Mesenchymal stem cell (in vitro differentiated cells and primary cell): ENCODE measurements around the gene HOXC11.

ENCODE experiments used
- DNase-seq: peaks from one replicate; pipeline ENCODE4 v3.0.0-alpha.2; 2013
- H2AFZ ChIP-seq: one replicate; pipeline ENCODE4 v1.6.1; 2013; ENCODE audit warnings: low read depth, mild to moderate bottlenecking, control low read depth, inconsistent platforms, low read length, moderate library complexity
- H2AK5ac ChIP-seq: 2 replicates; pipeline ENCODE4 v1.6.1; 2013; ENCODE audit warnings: low read length, moderate library complexity, mild to moderate bottlenecking, inconsistent platforms; ENCODE audit not compliant: severe bottlenecking
- H2BK120ac ChIP-seq: one replicate; pipeline ENCODE4 v1.6.1; 2013; ENCODE audit warnings: low read depth, mild to moderate bottlenecking, inconsistent platforms, low read length, moderate library complexity
- H2BK12ac ChIP-seq, 2 experiments: one replicate each; pipeline ENCODE4 v1.6.1; 2013; ENCODE audit warnings: inconsistent platforms in 2 of 2, low read length in 2 of 2, mild to moderate bottlenecking in 2 of 2, moderate library complexity in 2 of 2, control low read depth in 1 of 2
- H2BK15ac ChIP-seq: one replicate; pipeline ENCODE4 v1.6.1; 2013; ENCODE audit warnings: mild to moderate bottlenecking, low read depth, inconsistent platforms; ENCODE audit not compliant: poor library complexity, severe bottlenecking
- H2BK5ac ChIP-seq: 2 replicates; pipeline ENCODE4 v1.6.1; 2013; ENCODE audit warnings: low read depth, mild to moderate bottlenecking, low read length, control low read depth, inconsistent platforms; ENCODE audit not compliant: poor library complexity, severe bottlenecking
- H3K14ac ChIP-seq, 2 experiments: one replicate each; pipeline ENCODE4 v1.6.1; 2013; ENCODE audit warnings: inconsistent platforms in 2 of 2, low read length in 2 of 2, control low read depth in 1 of 2, mild to moderate bottlenecking in 1 of 2, moderate library complexity in 1 of 2
- H3K18ac ChIP-seq, 2 experiments: one replicate each; pipeline ENCODE4 v1.6.1; 2013; ENCODE audit warnings: inconsistent platforms in 2 of 2, low read length in 2 of 2, control low read depth in 1 of 2, low read depth in 1 of 2, mild to moderate bottlenecking in 1 of 2
- H3K23ac ChIP-seq, 2 experiments: one replicate each; pipeline ENCODE4 v1.6.1; 2013; ENCODE audit warnings: inconsistent platforms in 2 of 2, low read length in 2 of 2, mild to moderate bottlenecking in 2 of 2, moderate library complexity in 2 of 2, control low read depth in 1 of 2
- H3K27ac ChIP-seq: 2 replicates; pipeline ENCODE4 v1.5.1; 2013; ENCODE audit warnings: mild to moderate bottlenecking, moderate library complexity, low read length, control low read depth, inconsistent platforms; ENCODE audit not compliant: poor library complexity, severe bottlenecking
- H3K27me3 ChIP-seq, 2 experiments: 2 replicates each; pipeline versions ENCODE4 v1.6.1 to v1.7.0; 2013; ENCODE audit warnings: low read length in 2 of 2, mild to moderate bottlenecking in 2 of 2, moderate library complexity in 2 of 2, control low read depth in 1 of 2, inconsistent platforms in 1 of 2; ENCODE audit not compliant: control insufficient read depth in 1 of 2, insufficient read depth in 1 of 2
- H3K36me3 ChIP-seq, 2 experiments: 2 replicates each; pipeline versions ENCODE4 v1.6.1 to v1.7.0; 2013; ENCODE audit warnings: low read length in 2 of 2, control low read depth in 1 of 2, inconsistent platforms in 1 of 2, low read depth in 1 of 2, mild to moderate bottlenecking in 1 of 2; ENCODE audit not compliant: insufficient read depth in 2 of 2, control insufficient read depth in 1 of 2
- H3K4ac ChIP-seq, 2 experiments: one replicate each; pipeline ENCODE4 v1.6.1; 2013; ENCODE audit warnings: inconsistent platforms in 2 of 2, low read length in 2 of 2, mild to moderate bottlenecking in 2 of 2, moderate library complexity in 2 of 2, control low read depth in 1 of 2, low read depth in 1 of 2
- H3K4me1 ChIP-seq: 2 replicates; pipeline ENCODE4 v1.6.1; 2013; ENCODE audit warnings: low read depth, low read length, control low read depth; ENCODE audit not compliant: control insufficient read depth, insufficient read depth
- H3K4me2 ChIP-seq: 2 replicates; pipeline ENCODE4 v1.6.1; 2013; ENCODE audit warnings: low read length, mild to moderate bottlenecking, inconsistent platforms; ENCODE audit not compliant: poor library complexity, severe bottlenecking
- H3K4me3 ChIP-seq, 2 experiments: 2 replicates each; pipeline versions ENCODE4 v1.5.1 to v1.7.0; 2013; ENCODE audit warnings: low read length in 2 of 2, mild to moderate bottlenecking in 2 of 2, control low read depth in 1 of 2, low read depth in 1 of 2; ENCODE audit not compliant: insufficient read depth in 1 of 2
- H3K79me1 ChIP-seq: replicated peaks from 2 replicates; pipeline ENCODE4 v1.6.1; 2013; ENCODE audit warnings: mild to moderate bottlenecking, control low read depth, low read length, inconsistent platforms; ENCODE audit not compliant: poor library complexity, severe bottlenecking
- H3K9ac ChIP-seq: 2 replicates; pipeline ENCODE4 v1.7.0; 2013; ENCODE audit warnings: mild to moderate bottlenecking, low read length, moderate library complexity
- H3K9me3 ChIP-seq: 2 replicates; pipeline ENCODE4 v1.7.0; 2013; ENCODE audit warnings: mild to moderate bottlenecking, low read length; ENCODE audit not compliant: control insufficient read depth
- H4K8ac ChIP-seq: one replicate; pipeline ENCODE4 v1.6.1; 2013; ENCODE audit warnings: inconsistent platforms, mild to moderate bottlenecking, low read length, moderate library complexity
- H4K91ac ChIP-seq: one replicate; pipeline ENCODE4 v1.6.1; 2013; ENCODE audit warnings: mild to moderate bottlenecking, low read length, inconsistent platforms
- WGBS: methylation state at CpG from one replicate; pipeline ENCODE4 v1.1.7; 2013; ENCODE audit warnings: mixed read lengths; 5-methylcytosine and 5-hydroxymethylcytosine counted together

HOXC11 gene

DNA sequence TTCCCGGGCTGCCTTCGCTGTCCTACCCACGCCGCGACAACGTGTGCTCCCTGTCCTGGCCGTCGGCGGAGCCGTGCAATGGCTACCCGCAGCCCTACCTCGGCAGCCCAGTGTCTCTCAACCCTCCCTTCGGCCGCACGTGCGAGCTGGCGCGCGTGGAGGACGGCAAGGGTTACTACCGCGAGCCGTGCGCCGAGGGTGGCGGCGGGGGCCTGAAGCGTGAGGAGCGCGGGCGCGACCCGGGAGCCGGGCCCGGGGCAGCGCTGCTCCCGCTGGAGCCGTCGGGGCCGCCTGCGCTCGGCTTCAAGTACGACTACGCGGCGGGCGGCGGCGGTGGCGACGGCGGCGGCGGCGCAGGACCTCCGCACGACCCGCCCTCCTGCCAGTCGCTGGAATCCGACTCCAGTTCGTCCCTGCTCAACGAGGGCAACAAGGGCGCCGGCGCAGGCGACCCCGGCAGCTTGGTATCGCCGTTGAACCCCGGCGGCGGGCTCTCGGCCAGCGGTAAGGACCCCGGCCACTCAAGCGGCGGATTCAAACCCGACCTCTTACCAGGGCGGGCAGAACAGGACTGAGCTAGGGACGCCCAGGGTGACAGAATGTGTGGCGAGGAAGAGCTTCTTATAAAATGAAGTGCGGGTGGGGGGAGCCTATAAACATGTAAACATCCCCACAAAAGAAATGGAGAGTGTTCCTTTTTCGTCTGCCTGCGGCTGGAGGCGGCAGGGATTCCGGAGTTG is 17.7 kb upstream of the HOXC11 start:
- no peak overlapping the region for H3K27ac ChIP-seq
- DNase-seq, result no peak
- H2BK120ac ChIP-seq, result no peak overlapping the region
- no peak overlapping the region for H2BK12ac ChIP-seq
- H3K23ac ChIP-seq, result peak overlapping the region in 1 of 2 experiments; percentile 63
- peaks cover 0 to 9% of the 10 kb centered on the region in 2 experiments for H3K36me3 ChIP-seq
- H2AFZ ChIP-seq, result no peak overlapping the region
- no peak overlapping the region for H4K8ac ChIP-seq
- no peak overlapping the region for H3K4ac ChIP-seq
- H3K27me3 ChIP-seq, result peaks cover 99 to 100% of the 10 kb centered on the region in 2 experiments
- H3K9me3 ChIP-seq, result peaks cover 15% of the 10 kb centered on the region
- peak overlapping the region; percentile 7 for H4K91ac ChIP-seq
- no peak overlapping the region for H3K14ac ChIP-seq
- H3K18ac ChIP-seq, result no peak overlapping the region
- no peak overlapping the region for H2AK5ac ChIP-seq
- WGBS, result 6% methylated on average over 54 of the region's 86 CpGs
- H3K4me1 ChIP-seq, result peaks cover 21% of the 10 kb centered on the region
- H2BK5ac ChIP-seq, result no peak overlapping the region
- no peak overlapping the region for H3K4me2 ChIP-seq
- H2BK15ac ChIP-seq, result no peak overlapping the region
- H3K4me3 ChIP-seq, result no peak overlapping the region
- H3K79me1 ChIP-seq, result no peaks in the 10 kb centered on the region
- H3K9ac ChIP-seq, result no peak overlapping the region

- H2BK120ac ChIP-seq, result no peak overlapping the region
- H3K18ac ChIP-seq, result no peak overlapping the region
- no peak overlapping the region for H2AK5ac ChIP-seq
- no peak overlapping the region for H3K9ac ChIP-seq
- no peak overlapping the region for H2AFZ ChIP-seq
- no peak for DNase-seq
- H2BK12ac ChIP-seq, result no peak overlapping the region
- peaks cover 99 to 100% of the 10 kb centered on the region in 2 experiments for H3K27me3 ChIP-seq
- H3K4me1 ChIP-seq, result peaks cover 21% of the 10 kb centered on the region
- peaks cover 18% of the 10 kb centered on the region for H3K9me3 ChIP-seq
- H3K23ac ChIP-seq, result no peak overlapping the region
- no peak overlapping the region for H4K91ac ChIP-seq
- H3K79me1 ChIP-seq, result no peaks in the 10 kb centered on the region
- 15% methylated on average over 9 of the region's 10 CpGs for WGBS
- H3K4me3 ChIP-seq, result no peak overlapping the region
- H3K27ac ChIP-seq, result no peak overlapping the region
- no peak overlapping the region for H4K8ac ChIP-seq
- no peak overlapping the region for H3K14ac ChIP-seq
- no peak overlapping the region for H3K4me2 ChIP-seq
- no peak overlapping the region for H2BK15ac ChIP-seq
- H2BK5ac ChIP-seq, result no peak overlapping the region
- H3K4ac ChIP-seq, result no peak overlapping the region
- peaks cover 0 to 9% of the 10 kb centered on the region in 2 experiments for H3K36me3 ChIP-seq
These were observed 17.1 kb upstream of the HOXC11 start for GRCh38 chr12:53955776-53956250.

- no peak for DNase-seq
- H3K4me3 ChIP-seq, result no peak overlapping the region
- H2BK5ac ChIP-seq, result no peak overlapping the region
These were observed 16.6 kb upstream of the HOXC11 start for GRCh38 chr12:53956251-53956887.

DNA sequence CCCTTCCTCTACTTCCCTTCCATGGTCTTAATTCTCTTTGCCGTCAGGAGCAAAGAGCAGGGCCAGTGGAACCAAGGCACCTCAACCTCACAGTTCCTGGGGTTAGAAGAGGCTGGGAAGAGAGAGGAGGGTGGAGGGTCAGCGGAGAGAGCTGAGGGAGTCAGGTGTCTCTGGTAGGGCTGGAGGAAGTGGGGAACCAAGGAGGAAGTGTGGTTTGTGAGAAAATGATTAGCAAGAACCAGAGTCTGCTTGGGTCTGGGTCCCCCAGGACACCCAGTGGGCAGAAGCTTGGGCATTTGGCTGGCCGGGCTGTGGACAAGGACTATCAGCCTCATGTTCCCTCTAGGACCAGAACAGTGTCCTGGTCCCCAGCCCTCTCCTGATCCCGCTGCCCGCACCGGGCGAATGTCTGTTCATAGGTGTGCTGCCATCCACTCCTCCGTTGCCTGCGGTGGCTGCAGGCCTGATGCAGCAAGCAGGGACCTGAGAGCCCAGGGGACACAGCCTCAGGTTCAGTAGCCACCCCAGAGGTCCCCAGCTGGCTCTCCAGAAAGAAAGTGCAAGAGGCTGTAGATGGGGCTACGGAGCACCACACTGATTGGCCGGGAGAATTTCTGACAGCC is 15.9 kb upstream of the HOXC11 start:
- Histone ChIP-seq H2BK15ac (no peak overlapping the region), H3K27ac (no peak overlapping the region), H3K4me3 (no peak overlapping the region)

More at GRCh38 chr12:53956251-53956887, 16.6 kb upstream of the HOXC11 start:
- peaks cover 18% of the 10 kb centered on the region for H3K9me3 ChIP-seq
- no peak overlapping the region for H2AFZ ChIP-seq
- no peak overlapping the region for H4K91ac ChIP-seq
- peaks cover 99 to 100% of the 10 kb centered on the region in 2 experiments for H3K27me3 ChIP-seq
- H3K4ac ChIP-seq, result no peak overlapping the region
- H3K14ac ChIP-seq, result no peak overlapping the region
- H3K4me2 ChIP-seq, result no peak overlapping the region
- no peak overlapping the region for H2BK12ac ChIP-seq
- no peak overlapping the region for H4K8ac ChIP-seq
- no peak overlapping the region for H3K18ac ChIP-seq
- H2BK120ac ChIP-seq, result no peak overlapping the region
- H2AK5ac ChIP-seq, result no peak overlapping the region
- H3K4me1 ChIP-seq, result peaks cover 22% of the 10 kb centered on the region
- no peak overlapping the region for H3K27ac ChIP-seq
- H2BK15ac ChIP-seq, result no peak overlapping the region
- peaks cover 0 to 9% of the 10 kb centered on the region in 2 experiments for H3K36me3 ChIP-seq
- H3K9ac ChIP-seq, result no peak overlapping the region
- H3K23ac ChIP-seq, result peak overlapping the region in 1 of 2 experiments; percentile 42
- WGBS, result 19% methylated on average over 24 of the region's 25 CpGs
- H3K79me1 ChIP-seq, result no peaks in the 10 kb centered on the region

More for the DNA sequence above, 15.9 kb upstream of the HOXC11 start:
- Histone ChIP-seq H3K9me3 (peaks cover 18% of the 10 kb centered on the region), H3K4me2 (no peak overlapping the region), H3K23ac (no peak overlapping the region), H2AK5ac (no peak overlapping the region), H2BK12ac (no peak overlapping the region), H3K4me1 (peaks cover 17% of the 10 kb centered on the region), H3K18ac (no peak overlapping the region), H2BK120ac (no peak overlapping the region), H3K4ac (no peak overlapping the region), H2AFZ (no peak overlapping the region), H4K91ac (no peak overlapping the region), H3K9ac (no peak overlapping the region), H3K27me3 (peaks cover 99 to 100% of the 10 kb centered on the region in 2 experiments), H3K14ac (no peak overlapping the region), H4K8ac (no peak overlapping the region), H3K36me3 (peaks cover 0 to 4% of the 10 kb centered on the region in 2 experiments), H3K79me1 (no peaks in the 10 kb centered on the region), H2BK5ac (no peak overlapping the region)
- no peak for DNase-seq
- 44% methylated on average over 11 of the region's 11 CpGs for WGBS
